Gastroesophageal sphincter (tissue), 4 donors: ENCODE measurements around the gene PSMB11. TPM values are rescaled to one million over a fixed set of nuclear protein-coding genes. Genes with fewer than 3 reads are reported as not detected.

Source experiments
- ATAC-seq: fragments of 150-250 bp; one replicate; pipeline ENCODE4 v1.9.1; 2016; ENCODE audit warnings: mild to moderate bottlenecking, moderate library complexity
- H3K27ac ChIP-seq, 4 donors: fragments of 200-600 bp; sonication (generic) in 3 of 4; 1 replicate in 3 of 4; 2 replicates in 1 of 4; pipeline ENCODE4 v1.5.1; 2016 to 2019
- H3K27me3 ChIP-seq: fragments of 200-600 bp; sonication (generic); one replicate; pipeline ENCODE4 v1.5.1; 2019
- H3K36me3 ChIP-seq, 2 donors: fragments of 200-600 bp; sonication (generic); one replicate each; pipeline ENCODE4 v1.5.1; 2019; ENCODE audit warnings: control low read depth in 1 of 2
- H3K4me1 ChIP-seq, 3 donors: fragments of 200-600 bp; sonication (generic); 1 replicate in 2 of 3; 2 replicates in 1 of 3; pipeline ENCODE4 v1.5.1; 2016 to 2019; ENCODE audit warnings: control low read depth in 2 of 3
- H3K4me3 ChIP-seq, 2 donors: fragments of 200-600 bp; sonication (generic); one replicate each; pipeline ENCODE4 v1.5.1; 2019; ENCODE audit warnings: mild to moderate bottlenecking in 1 of 2, moderate library complexity in 1 of 2
- H3K9me3 ChIP-seq, 3 donors: fragments of 200-600 bp; sonication (generic); one replicate each; pipeline ENCODE4 v1.5.1; 2017 to 2019; ENCODE audit warnings: control low read depth in 2 of 3
- EP300 ChIP-seq: sonication (generic); formaldehyde crosslinking; IDR thresholded peaks from one replicate; pipeline ENCODE4 v1.6.1; 2017; ENCODE audit warnings: antibody characterized with exemption, mild to moderate bottlenecking
- POLR2A ChIP-seq, 2 donors: fragments of 450-650 bp; IDR thresholded peaks; one replicate each; pipeline ENCODE4 v1.6.1; 2017; ENCODE audit warnings: antibody characterized with exemption in 2 of 2, mild to moderate bottlenecking in 2 of 2, moderate library complexity in 1 of 2
- POLR2AphosphoS5 ChIP-seq: sonication (generic); formaldehyde crosslinking; IDR thresholded peaks from one replicate; pipeline ENCODE4 v1.6.1; 2017; ENCODE audit warnings: antibody characterized with exemption
- WGBS, 2 donors: methylation state at CpG; one replicate each; pipeline ENCODE4 v1.1.5; 2018; ENCODE audit warnings: low coverage in 1 of 2; 5-methylcytosine and 5-hydroxymethylcytosine counted together
- total RNA-seq, 4 donors: library from RNA; depleted of rRNA; stranded (reverse); fragments of >200 nt; gene quantifications; one replicate each; pipeline ENCODE4 v1.1.0, GENCODE V29; 2016
- TF ChIP-seq, protein P1 (sequence below), 4 experiments: fragments of 200-600 bp in 2 of 4; fragments of 450-650 bp in 2 of 4; sonication (generic) in 1 of 4; IDR thresholded peaks; one replicate each; pipeline ENCODE4 v1.5.1; 2017 to 2019; ENCODE audit warnings: antibody characterized with exemption in 4 of 4, mild to moderate bottlenecking in 2 of 4, moderate library complexity in 2 of 4

PSMB11 gene
- total RNA-seq, 4 donors from 2014 or later = 0.27 TPM; not detected in 3

DNA sequence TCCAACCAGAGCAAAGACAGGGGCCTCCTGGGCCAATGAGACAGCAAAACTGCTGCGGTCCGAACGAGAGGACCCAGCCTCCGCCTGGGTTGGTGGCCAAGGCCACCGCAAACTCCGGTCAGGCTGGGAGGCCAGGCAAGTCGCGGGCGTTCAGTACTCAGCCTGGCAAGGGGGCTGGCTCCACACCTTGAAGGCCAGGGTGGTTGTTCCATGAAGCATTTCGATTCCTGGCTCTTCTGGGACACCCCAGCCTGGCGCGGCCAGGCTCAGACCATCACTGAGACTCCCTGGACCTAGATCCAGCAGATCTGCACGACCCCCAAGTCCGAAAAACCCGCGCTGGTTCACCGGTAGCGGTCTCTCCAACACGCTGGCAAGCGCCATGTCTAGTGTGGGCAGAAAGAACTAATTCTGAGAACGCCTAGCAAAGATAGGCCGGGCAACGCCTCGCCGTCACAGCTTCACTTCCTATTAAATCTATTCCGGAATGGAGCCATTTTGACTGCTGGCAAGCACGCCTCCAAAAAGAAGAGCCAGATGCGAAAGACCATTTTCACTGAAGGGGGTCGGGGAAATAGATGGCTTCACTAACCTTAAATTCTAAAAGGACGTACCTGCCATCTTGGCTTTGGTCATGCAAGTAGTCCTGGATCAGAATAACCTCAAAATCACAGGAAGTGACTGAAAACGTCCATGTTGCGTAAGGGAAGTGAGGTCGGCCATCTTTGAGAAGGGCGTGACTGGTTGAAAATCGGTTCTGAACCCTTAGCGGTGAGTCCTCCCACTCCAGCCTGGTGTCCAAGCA is 7.3 kb upstream of the PSMB11 start, which contains the start of gene PSMB5:
PSMB5 (minus strand) TSS at position 403 of the 805 bp plus-strand sequence; CDS start at position 384, 19 bp downstream.
- no peaks in the 10 kb centered on the region for H3K27me3 ChIP-seq
- H3K27ac ChIP-seq = peak within 1 kb of the TSS; percentile 70 to 93 (median 92)
- WGBS, 2 donors = 1% methylated on average over 11 to 15 of the region's 36 CpGs
- H3K4me3 ChIP-seq = peak within 1 kb of the TSS; percentile 65 to 85
- H3K9me3 ChIP-seq = no peaks in the 10 kb centered on the region
- peak; percentile 98 for ATAC-seq
- H3K36me3 ChIP-seq = peaks cover 0 to 38% of the 10 kb centered on the region in 2 donors
- H3K4me1 ChIP-seq = peaks cover 0 to 37% (median 6%) of the 10 kb centered on the region in 3 donors
- TF ChIP-seq EP300 (no peak), POLR2AphosphoS5 (peak; percentile 57), POLR2A (IDR thresholded peaks at IDR 0.05) (peak; percentile 31 to 34)

DNA sequence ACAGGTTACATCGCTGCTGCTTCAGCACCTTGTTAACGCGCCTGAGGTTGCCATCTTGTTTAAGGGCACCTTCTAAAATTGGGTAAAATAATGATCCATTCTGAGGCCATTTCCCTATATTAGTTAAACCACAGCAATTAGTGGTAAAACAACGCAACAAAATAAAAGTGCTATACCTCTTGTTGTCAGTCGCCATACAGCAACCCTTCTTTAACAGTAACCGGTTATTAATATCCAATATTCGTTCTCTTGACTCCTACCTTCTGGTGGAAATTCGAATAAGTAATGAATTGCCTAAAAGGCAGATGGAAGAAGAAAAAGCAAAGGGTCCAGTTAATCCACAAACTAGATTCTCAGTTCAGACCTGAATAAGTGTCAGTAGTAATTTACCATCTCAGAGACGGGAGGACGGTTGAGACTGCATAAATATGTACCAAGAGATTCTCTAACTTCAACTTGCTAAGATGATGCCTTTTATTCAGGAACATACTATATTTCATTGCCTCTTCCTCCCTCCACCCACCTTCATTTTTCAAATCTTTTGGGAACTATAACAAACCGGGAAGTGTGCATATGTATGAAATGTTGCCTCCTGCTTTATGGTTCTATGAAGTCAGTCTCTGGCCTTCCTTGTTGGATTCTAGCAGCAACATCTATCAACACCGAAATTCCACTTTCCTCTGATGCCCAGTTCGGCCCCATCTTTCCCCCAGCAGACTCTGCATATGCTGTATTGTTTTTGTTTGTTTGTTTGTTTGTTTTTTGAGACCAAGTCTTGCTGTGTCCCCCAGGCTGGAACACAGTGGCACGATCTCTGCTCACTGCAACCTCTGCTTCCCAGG is 6.5 kb upstream of the PSMB11 start:
- Histone ChIP-seq H3K4me3 (peak overlapping the region; percentile 65 to 85), H3K27ac (peak overlapping the region; percentile 70 to 93 (median 92)), H3K36me3 (peaks cover 0 to 30% of the 10 kb centered on the region in 2 donors), H3K27me3 (no peaks in the 10 kb centered on the region), H3K4me1 (peaks cover 0 to 37% (median 6%) of the 10 kb centered on the region in 3 donors), H3K9me3 (no peaks in the 10 kb centered on the region)
- WGBS, 2 donors = 60 to 61% methylated on average over 12 to 14 of the region's 14 CpGs
- TF ChIP-seq POLR2AphosphoS5 (no peak), EP300 (no peak)
- TF ChIP-seq, protein P1, sequence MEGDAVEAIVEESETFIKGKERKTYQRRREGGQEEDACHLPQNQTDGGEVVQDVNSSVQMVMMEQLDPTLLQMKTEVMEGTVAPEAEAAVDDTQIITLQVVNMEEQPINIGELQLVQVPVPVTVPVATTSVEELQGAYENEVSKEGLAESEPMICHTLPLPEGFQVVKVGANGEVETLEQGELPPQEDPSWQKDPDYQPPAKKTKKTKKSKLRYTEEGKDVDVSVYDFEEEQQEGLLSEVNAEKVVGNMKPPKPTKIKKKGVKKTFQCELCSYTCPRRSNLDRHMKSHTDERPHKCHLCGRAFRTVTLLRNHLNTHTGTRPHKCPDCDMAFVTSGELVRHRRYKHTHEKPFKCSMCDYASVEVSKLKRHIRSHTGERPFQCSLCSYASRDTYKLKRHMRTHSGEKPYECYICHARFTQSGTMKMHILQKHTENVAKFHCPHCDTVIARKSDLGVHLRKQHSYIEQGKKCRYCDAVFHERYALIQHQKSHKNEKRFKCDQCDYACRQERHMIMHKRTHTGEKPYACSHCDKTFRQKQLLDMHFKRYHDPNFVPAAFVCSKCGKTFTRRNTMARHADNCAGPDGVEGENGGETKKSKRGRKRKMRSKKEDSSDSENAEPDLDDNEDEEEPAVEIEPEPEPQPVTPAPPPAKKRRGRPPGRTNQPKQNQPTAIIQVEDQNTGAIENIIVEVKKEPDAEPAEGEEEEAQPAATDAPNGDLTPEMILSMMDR (IDR thresholded peaks at IDR 0.05) = peak in 2 of 4 experiments; percentile 32 to 40
- ATAC-seq = no peak

DNA sequence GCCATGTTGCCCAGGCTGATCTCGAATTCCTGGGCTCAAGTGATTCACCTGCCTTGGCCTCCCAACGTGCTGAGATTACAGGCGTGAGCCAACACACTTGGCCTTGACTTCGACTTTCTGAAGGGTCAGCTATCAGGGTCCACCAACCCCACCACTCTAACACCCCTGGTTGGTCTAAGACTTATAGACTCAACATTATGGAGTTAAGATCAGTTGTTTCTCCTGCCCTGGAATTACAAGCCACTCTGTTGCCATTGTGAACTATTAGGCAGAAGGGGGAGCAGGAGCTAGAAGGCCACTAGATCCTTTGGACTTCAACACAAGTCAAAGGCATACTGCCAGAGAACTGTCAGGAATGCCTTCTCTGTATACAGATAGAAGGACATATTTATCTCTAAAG is 1.9 kb upstream of the PSMB11 start:
- WGBS, 2 donors = 80 to 90% methylated on average over 1 to 2 of the region's 4 CpGs
- no peak overlapping the region for H3K4me3 ChIP-seq
- ATAC-seq = no peak
- no peaks in the 10 kb centered on the region for H3K36me3 ChIP-seq
- H3K4me1 ChIP-seq = peaks cover 0 to 5% (median 0%) of the 10 kb centered on the region in 3 donors
- TF ChIP-seq POLR2A (IDR thresholded peaks at IDR 0.05) (no peak), EP300 (no peak), POLR2AphosphoS5 (no peak)
- TF ChIP-seq, protein P1 (IDR thresholded peaks at IDR 0.05) = no peak
- no peak overlapping the region for H3K27ac ChIP-seq
- no peaks in the 10 kb centered on the region for H3K9me3 ChIP-seq
- H3K27me3 ChIP-seq = no peaks in the 10 kb centered on the region

DNA sequence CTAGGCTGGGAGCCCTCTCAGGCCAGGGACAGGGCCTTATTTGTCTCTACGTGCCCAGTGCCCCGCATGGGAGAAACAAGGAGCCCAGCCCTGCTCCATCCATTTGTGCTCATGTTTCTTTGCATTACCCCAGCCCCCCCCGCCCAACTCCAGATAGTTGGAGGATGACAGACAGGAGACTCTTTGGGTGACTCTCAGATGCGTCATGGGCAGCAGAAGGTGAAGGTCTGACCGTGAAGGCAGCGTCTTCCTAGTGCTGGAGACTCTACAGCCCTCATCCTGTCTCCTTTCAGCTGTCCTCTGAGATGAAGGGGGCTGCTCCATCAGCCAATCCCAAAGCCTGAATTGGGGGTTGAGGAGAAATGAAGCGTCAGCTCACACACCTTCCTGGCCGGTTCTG is 283 bp upstream of the PSMB11 start:
- ATAC-seq = no peak
- TF ChIP-seq, protein P1 (IDR thresholded peaks at IDR 0.05) = no peak
- no peak for TF ChIP-seq POLR2AphosphoS5
- no peak for TF ChIP-seq EP300
- TF ChIP-seq POLR2A (IDR thresholded peaks at IDR 0.05) = no peak
- Histone ChIP-seq H3K27me3 (no peaks in the 10 kb centered on the region), H3K4me3 (no peak overlapping the region), H3K4me1 (no peaks in the 10 kb centered on the region), H3K36me3 (no peaks in the 10 kb centered on the region), H3K27ac (no peak overlapping the region), H3K9me3 (no peaks in the 10 kb centered on the region)
- WGBS, 2 donors = 67% methylated on average over 3 of the region's 8 CpGs; no CpG with 5 or more reads in 1 of the 2 donors

DNA sequence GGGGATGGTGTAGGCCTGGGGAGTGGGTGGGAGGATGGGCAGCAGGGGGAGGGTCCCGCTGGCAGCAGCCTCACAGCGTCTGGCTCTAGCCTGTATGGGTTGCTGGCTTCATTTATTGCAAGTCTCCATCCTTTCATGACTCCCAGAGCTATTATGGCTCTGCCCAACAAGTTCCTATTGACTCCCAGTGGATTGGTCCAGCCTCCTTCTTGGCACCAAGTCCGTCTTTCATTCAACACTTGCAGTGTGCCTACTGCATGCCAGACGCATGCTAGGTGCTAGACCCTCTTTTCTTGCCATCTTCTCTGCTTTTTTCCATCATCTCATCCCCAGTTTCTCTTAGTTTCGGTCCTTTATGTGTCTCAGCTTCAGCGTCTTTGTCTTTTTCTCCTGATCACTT is 1.1 kb downstream of the PSMB11 start:
- Histone ChIP-seq H3K27ac (no peak overlapping the region), H3K36me3 (no peaks in the 10 kb centered on the region), H3K4me1 (peaks cover 0 to 6% (median 0%) of the 10 kb centered on the region in 3 donors), H3K4me3 (no peak overlapping the region), H3K9me3 (no peaks in the 10 kb centered on the region), H3K27me3 (peaks cover 11% of the 10 kb centered on the region)
- ATAC-seq = no peak
- 45 to 87% methylated on average over 3 to 5 of the region's 6 CpGs for WGBS, 2 donors
- no peak for TF ChIP-seq POLR2AphosphoS5
- TF ChIP-seq, protein P1 (IDR thresholded peaks at IDR 0.05) = no peak
